Measurements from ENCODE around the gene NXT2.

GRCh38 chrX:109508915-109509314 lies 27.7 kb upstream of the NXT2 start:
- TF ChIP-seq CTCF (IDR thresholded peaks at IDR 0.05) (no peak), POLR2A (IDR thresholded peaks at IDR 0.05) (no peak), POLR2AphosphoS5 (IDR thresholded peaks at IDR 0.05) (no peak)

All from sigmoid colon (tissue), 4 donors.